GM21447 (cell line): ENCODE results near the gene FARP1.

Experiments used
- ATAC-seq: cut with Tn5 transposase; IDR thresholded peaks from one replicate; pipeline ENCODE4 v1.9.1; 2021; ENCODE audit not compliant: unreplicated experiment

Gene FARP1

GRCh38 chr13:98489446-98490194, 346.7 kb downstream of the FARP1 start:
- no peak for ATAC-seq

DNA sequence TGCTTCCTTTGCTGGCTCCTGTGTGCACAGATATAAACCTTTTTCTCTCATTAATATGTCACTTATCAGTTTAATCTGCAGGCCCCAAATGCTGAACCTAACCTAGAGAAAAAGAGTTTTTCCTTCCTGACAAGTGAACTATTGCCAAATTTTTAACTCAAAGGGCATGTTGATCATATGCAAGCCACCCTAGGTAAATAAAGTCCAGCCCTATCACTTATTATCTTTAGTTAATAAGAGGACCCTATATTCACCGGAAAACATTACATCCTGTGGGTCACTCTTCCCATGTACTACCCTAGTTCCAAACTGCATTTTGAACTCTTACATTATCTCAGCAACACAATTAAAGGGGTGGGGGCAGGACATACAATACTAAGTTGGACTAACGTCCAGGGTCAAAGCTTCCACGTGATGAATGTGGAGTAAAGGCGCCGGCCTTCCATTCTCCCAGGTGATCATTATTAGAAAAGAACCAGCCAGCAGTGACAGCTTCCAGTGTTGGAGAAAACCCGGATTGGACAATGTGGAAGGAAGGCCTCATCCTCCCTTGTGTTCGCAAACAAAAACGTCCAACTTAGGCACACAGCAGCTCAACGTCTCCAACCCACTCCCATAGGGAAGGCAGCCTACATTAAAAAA, 347.4 kb downstream of the FARP1 start:
- ATAC-seq = no peak

GRCh38 chr13:98490866-98491265, 348.0 kb downstream of the FARP1 start:
- ATAC-seq = no peak

DNA sequence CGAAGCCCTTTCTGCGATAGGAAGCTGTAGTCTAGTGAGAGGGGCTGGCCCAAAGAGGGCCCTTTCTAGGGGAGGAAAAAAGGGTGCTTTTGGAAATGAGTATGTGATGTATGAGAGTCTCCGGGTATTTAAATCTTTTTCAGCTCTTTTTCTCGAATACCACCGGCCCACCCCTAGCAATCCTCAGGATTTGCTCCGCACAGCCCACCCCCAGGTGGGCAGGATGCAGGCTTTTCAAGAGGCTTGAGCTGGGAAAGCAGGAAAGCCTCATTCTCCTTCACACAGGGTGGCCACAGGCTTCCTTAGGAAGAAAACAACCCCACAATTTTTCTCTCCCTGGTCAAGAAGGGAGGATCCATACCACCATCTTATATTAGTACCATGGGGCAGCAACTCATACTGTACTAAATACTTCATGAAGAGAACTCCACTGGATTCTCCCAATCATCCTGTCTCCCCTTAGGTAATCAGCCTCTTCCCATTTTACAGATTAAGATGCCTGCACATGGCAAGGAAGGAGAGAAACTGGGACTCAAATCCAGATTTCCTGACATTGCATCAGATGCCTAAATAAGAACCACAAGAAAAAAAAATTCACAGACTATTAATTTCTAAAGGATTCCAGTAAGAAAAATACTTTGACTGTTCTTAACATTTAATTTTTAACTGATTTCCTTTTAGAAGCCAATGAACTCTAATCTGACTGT, 349.6 kb downstream of the FARP1 start:
- ATAC-seq = no peak

DNA sequence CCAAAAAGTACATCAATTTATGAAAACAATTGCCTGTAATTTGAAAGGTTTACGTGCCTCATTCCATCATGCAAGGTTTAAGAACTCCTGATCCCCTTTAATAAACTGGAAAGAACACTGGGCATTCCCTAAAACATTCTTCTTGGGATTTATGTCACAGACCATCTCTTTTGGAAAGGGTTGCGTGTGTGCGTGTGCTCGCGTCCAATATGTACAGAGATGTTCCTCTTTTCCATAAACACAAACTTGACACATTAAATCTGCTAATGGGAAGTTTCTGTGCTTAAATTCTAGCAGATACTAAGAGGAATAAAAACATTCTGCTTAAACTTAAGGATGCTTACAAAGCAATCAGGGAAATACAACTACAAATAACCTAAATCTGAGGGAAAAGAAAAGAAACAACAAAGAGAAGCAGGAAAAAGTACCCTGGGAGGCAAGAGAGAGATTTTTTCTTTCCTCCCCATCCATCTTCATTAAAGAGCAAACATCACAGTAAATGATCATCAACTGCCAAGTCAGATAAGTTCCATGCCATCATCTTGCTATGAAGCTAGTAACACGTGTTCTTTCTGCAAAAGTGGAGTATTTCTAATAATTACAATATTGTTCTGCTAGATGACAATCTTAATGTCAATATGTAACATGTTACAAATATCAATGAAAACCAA, 350.3 kb downstream of the FARP1 start:
- ATAC-seq = no peak

GRCh38 chr13:98494769-98495168, 351.9 kb downstream of the FARP1 start:
- no peak for ATAC-seq

DNA sequence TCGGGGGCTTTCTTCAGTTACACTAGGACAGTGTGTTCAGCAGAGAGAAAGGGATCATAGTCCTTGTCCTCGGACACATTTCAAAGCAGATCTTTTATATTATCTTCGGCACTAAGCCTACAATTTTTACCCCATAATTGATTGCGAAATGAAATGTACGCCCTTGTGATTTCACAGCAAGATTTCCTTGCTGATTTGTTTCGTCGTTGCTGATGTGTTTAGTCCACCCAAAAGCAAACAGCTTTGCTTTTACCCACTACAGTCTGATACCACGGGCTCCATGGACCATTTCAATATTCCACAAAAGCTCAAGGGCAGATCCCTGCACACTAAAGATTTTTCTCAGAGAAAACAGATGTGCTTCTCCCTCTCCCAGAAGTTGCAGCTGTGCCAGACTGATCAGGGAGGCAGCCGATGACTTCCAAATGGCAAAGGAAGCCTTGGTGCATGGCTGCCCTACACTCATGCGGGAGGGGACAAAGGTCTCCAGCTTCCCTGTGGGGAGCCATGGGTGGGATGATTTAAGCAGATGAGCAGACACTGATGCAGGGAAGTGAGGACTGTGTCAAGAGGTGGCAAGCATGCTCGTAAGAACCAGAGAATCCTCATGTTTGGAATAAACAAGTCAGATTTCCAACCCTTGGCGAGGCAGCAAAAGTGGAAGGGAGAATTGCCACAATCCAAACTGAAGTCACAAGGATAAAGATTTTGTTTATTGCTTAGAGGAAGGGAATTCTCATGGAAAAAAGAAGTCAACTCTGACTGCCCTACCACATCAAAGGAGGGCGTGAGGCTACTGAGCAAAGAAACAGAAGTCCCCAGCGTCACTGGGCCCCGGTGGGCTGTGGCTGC, 353.0 kb downstream of the FARP1 start:
- ATAC-seq = no peak

- ATAC-seq = no peak
Measured at GRCh38 chr13:98496479-98496791, 353.5 kb downstream of the FARP1 start.

- ATAC-seq = no peak
Measured at GRCh38 chr13:98496966-98497365, 354.1 kb downstream of the FARP1 start.

- ATAC-seq = peak; percentile 70
Measured at GRCh38 chr13:98500963-98501421, 358.1 kb downstream of the FARP1 start.

GRCh38 chr13:98503175-98504028, 360.5 kb downstream of the FARP1 start:
- no peak for ATAC-seq

DNA sequence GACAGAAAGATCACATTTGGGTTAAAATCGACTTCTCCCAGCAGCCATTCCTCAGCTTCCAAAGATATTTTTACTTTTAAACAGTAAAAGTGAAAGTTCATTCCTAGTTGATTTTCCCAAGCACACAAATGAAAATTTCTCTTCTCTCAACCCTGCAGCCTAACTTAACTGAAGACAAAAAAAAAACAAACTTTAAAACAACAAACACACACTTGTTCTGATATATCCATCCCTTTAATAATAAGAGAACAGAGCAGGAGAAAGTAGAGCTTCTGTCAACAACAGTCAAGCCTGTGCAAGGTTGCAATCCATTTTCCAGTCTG, 361.1 kb downstream of the FARP1 start:
- ATAC-seq = no peak

GRCh38 chr13:98504371-98504963, 361.6 kb downstream of the FARP1 start:
- peak; percentile 53 for ATAC-seq
